HG02938 (cell line): ENCODE results near the gene ARPC4.

Experiments used
- ATAC-seq: cut with Tn5 transposase; IDR thresholded peaks from one replicate; pipeline ENCODE4 v1.9.1; 2021; ENCODE audit warnings: mild to moderate bottlenecking, moderate library complexity; ENCODE audit not compliant: unreplicated experiment

The ARPC4 gene

GRCh38 chr3:9787714-9788113 is 5.2 kb upstream of the ARPC4 start:
- no peak for ATAC-seq

GRCh38 chr3:9791127-9791526 is 1.8 kb upstream of the ARPC4 start:
- ATAC-seq: no peak

GRCh38 chr3:9791790-9792404 is 985 bp upstream of the ARPC4 start:
- no peak for ATAC-seq

DNA sequence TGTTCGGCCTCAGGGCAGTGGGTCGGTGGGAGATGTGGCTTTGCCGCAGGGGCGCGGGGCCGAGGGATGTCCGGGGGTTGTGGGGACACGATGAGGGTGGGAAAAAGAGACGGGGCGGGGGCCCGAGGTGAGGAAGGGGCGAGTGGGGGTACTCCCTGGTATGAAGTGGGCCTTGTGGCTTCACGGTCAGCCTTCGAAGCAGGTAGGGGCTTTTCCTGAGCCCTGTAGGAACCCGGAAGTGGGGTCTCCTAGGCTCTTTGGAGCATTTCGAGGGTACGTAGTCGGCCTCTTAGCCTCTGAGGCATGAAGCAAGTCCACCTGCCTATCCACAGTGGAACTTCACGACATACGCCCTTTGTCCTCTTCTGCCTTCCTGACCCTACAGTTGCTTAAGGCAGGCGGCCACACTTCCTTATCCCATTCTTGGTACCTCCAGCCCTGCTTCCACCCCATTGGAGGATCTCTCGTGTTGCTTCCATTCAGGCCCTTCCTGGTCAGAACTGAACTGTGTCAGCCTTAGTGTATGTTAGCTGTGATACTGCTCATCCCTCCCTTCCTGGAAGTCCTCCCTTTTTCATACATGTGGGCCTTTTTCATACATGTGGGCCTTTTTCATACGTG is 389 bp downstream of the ARPC4 start:
- ATAC-seq: no peak

DNA sequence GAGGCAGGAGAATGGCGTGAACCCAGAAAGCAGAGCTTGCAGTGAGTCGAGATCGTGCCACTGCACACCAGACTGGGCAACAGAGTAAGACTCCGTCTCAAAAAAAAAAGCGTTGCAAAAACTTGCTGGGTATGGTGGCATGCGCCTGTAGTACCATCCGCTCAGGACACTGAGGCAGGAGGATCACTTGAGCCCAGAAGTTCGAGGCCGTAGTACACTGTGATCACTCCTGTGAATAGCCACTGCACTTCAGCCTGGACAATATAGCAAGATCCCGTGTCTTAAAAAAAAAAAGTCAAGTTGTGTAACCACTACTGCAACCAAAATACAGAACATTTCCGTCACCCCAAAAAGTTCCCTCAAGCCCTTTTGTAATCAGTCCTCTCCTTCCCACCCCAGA is 1.5 kb downstream of the ARPC4 start:
- no peak for ATAC-seq

DNA sequence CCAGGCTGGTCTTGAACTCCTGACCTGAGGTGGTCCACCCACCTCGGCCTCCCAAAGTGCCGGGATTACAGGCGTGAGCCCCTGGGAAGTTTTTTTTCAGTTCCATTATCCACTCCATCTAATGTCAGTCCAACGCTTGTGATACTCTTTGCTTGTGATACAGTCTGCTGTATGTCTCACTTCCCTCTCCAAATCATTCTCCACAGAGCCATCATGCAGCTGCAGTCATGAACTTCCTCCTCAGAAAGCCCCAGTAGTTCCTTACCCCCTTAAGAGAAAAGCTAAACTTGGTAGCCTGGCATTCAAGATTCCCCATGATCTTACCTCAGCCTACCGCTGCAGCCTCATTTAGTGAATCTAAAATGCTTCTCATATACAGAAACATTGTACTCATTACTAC is 2.3 kb downstream of the ARPC4 start:
- ATAC-seq: no peak

DNA sequence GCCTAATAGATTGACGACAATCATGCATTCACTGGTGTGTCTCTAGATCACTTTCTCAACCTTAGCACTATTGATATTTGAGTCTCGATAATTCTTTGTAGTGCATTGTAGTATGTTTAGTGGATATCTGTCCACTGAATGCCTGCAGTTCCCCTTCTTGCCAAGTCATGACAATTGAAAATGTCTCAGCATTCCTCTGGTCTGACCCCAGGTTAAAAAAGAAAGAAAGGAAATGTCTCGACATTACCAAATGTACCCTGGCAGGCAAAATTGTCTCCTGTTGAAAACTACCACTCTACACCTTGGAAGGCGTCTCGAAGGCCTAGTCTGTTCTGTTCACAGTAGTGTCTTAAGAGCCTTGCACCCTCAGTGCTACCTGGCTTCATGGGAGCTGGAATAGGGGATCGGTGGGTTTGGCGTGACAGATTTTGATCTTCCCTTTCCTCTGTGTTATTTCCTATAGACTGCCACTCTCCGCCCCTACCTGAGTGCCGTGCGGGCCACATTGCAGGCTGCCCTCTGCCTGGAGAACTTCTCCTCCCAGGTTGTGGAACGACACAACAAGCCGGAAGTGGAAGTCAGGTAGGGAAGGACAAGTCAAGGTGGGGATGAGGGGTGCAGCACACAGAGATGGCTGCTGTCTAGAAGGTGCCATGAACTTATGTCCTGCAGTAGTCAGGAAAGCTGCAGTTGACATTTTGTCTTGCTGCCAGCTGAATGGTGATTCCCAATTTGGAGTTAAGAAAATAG is 4.5 kb downstream of the ARPC4 start:
- ATAC-seq: no peak

DNA sequence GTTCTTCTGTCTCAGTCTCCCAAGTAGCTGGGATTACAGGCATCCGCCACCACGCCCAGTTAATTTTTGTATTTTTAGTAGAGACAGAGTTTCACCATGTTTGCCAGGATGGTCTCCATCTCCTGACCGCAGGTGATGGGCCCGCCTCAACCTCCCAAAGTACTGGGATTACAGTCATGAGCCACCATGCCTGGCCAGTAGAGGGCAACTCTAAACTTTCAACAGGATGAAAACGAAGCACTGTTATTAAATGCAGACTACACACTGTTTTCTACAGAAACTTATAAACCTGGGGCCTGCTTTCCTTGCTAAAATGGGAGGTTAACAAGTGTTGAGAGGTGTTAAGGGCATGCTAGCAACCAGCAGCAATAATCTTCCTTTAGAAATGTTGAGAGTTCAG is 7.6 kb downstream of the ARPC4 start:
- no peak for ATAC-seq

GRCh38 chr3:9803494-9803893 is 10.6 kb downstream of the ARPC4 start:
- ATAC-seq: no peak

DNA sequence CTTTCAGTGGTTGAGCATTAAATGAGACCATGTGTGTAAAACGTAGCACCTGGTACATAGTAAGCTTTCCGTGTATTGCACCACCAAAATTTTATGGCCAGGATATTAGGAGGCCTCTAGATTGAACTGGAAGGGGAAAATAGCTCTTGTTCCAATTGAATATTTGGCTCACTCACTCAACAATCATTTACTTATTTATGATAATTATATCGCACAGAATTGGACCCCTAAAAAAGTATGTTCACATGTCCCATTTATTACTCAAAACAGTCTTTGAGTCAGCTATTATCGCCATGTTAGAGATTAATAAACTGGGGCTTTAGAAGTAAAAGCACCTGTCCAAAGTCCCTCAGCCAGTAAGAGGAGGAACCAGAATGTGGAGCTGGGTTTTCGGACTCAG is 12.1 kb downstream of the ARPC4 start:
- no peak for ATAC-seq

GRCh38 chr3:9806137-9806536 is 13.3 kb downstream of the ARPC4 start:
- ATAC-seq: no peak

DNA sequence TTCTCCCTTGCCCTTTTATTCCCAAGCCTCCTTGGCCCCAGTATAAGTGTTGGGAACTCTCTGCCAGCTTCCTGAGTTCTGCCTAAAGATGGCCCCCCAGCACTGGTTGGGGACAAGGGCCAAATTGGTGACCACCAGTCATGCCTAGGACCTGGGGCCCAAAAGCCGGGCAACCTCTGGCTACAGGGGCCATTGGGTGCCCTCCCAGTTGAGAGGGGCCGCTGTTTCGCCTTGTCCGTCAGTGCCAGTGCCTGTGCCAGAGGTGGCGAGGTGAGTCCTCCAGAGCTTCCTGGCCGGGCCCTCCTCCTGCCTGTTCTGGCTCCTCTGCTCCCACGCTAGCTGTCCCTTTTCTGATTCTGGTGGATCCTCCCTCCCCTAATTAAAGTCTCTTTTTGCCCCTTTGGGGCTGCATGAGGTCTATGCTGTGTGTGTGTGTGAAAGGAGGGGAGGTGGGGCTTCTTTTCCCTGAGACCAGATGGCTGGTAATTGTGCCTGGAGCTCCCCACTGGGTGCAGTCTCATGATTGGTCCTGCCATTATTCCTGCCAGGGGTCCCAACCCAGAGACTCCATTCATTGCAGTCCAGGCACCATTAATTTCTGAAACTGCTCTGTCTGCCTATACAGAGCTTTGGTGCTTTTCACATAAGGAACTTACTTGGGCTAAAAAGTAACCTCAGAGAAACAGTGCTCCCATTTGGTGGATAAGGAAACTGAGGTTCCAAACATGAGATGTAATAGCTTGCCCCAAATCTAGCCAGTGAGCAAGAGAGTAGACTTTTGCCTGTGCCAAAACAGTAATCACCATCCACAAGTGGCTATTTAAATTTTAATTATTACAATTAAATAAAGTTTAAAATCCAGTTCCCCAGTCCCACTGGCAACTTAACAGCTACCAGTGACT is 14.1 kb downstream of the ARPC4 start:
- ATAC-seq: no peak

- ATAC-seq: no peak
Measured at GRCh38 chr3:9807981-9808344, 15.1 kb downstream of the ARPC4 start.

GRCh38 chr3:9808345-9809037 is 15.6 kb downstream of the ARPC4 start:
- ATAC-seq: peak; percentile 47

DNA sequence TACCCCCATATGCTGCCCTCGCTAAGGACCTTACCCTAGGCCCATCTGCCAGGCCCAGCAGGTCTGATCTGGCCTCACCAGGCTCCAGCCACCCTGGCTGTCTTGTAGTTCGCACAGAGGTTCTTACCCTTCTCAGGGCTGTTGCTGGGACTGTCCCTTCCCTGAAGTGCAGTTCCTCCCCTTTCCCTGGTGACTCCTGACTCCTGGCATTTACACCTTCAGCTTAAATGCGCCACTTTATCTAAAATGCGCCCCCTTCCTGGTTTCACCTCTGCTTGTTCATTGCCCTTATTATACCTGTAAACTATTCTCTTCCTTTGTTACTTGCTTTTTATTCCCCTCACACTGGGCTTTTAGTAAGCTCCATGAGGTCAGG is 16.3 kb downstream of the ARPC4 start:
- ATAC-seq: no peak

- no peak for ATAC-seq
Measured at GRCh38 chr3:9809615-9810432, 16.9 kb downstream of the ARPC4 start, which contains the start of gene TTLL3. Gene TTLL3 (plus strand): TSS chr3:9810262. CDS start chr3:9810662, 400 bp downstream.

DNA sequence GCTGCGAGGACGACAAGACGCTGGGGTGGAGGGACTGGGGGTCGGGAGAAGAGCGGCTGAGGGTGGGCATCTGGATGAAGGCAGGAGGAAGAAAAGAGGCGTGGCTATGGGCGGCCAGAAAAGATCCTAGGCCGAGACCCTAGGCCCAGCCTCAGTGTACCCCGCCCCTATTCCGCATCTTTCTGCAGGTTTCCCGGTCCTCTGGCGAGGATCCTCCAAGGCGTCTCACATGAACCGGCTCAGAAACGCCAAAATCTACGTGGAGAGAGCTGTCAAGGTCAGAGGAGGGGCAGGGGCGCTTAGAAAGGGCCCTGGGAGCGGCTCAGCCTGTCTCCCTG is 17.5 kb downstream of the ARPC4 start:
- ATAC-seq: no peak

- ATAC-seq: no peak
Measured at GRCh38 chr3:9810846-9811245, 18.0 kb downstream of the ARPC4 start.

DNA sequence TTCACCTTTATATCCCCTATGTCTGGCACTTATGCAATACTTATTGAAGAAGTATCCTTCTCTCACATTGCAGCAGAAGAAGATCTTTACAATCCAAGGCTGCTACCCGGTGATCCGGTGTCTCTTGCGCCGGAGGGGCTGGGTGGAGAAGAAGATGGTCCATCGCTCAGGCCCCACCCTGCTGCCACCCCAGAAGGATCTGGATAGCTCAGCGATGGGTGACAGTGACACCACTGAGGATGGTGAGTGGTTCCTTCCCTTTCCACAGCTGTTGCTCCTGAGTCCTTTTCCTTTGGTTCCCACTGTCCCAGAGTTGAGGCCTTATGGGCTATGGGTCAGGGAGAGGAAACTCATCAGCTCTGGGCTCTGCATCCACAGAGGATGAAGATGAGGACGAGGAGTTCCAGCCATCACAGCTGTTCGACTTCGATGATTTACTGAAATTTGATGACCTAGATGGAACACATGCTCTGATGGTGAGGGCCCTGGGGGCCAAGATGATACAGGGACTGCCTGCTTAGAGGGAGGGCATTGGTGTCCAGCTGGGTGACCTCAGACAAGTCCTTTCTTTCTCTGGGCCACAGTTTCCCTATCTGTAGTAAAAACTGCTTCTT is 20.1 kb downstream of the ARPC4 start:
- no peak for ATAC-seq

GRCh38 chr3:9815986-9816385 is 23.1 kb downstream of the ARPC4 start:
- no peak for ATAC-seq
